Progenitor cell of endocrine pancreas (in vitro differentiated cells): ENCODE results near the gene KLHDC8B. TPM values are rescaled to one million over a fixed set of nuclear protein-coding genes. Genes with fewer than 3 reads are reported as not detected.

ENCODE experiments used
- DNase-seq: peaks from one replicate; pipeline ENCODE4 v3.0.0; 2021; ENCODE audit warnings: low spot score; ENCODE audit not compliant: unreplicated experiment
- H3K27ac Mint-ChIP-seq: 2 replicates; pipeline ENCODE4 v1.8.0; 2021; ENCODE audit warnings: mild to moderate bottlenecking, moderate library complexity, mixed read lengths
- H3K27me3 Mint-ChIP-seq: 2 replicates; pipeline ENCODE4 v1.8.0; 2021; ENCODE audit warnings: mixed read lengths
- H3K36me3 Mint-ChIP-seq: 2 replicates; pipeline ENCODE4 v1.8.0; 2022; ENCODE audit warnings: mixed read lengths; ENCODE audit not compliant: insufficient read depth
- H3K4me1 Mint-ChIP-seq: 2 replicates; pipeline ENCODE4 v1.8.0; 2021; ENCODE audit warnings: low read depth, mixed read lengths
- H3K4me3 Mint-ChIP-seq: 2 replicates; pipeline ENCODE4 v1.8.0; 2021; ENCODE audit warnings: low read depth, mild to moderate bottlenecking, moderate library complexity, mixed read lengths
- H3K9me3 Mint-ChIP-seq: 2 replicates; pipeline ENCODE4 v1.8.0; 2021; ENCODE audit warnings: low read depth, mixed read lengths
- total RNA-seq: library from RNA; stranded (reverse); gene quantifications from 2 replicates; pipeline ENCODE4 v1.2.1, GENCODE V29; 2021
- TF ChIP-seq, protein P1 (sequence below): fragments of 200-600 bp; sonication (generic); IDR thresholded peaks from one replicate; pipeline ENCODE4 v1.5.0; 2021; ENCODE audit warnings: antibody characterized with exemption, mild to moderate bottlenecking; ENCODE audit not compliant: unreplicated experiment

The KLHDC8B gene
- total RNA-seq, 1 donor from 2014 or later, result 41.4 TPM

- peak overlapping the region; percentile 93 for H3K4me3 Mint-ChIP-seq
These were observed 6.2 kb upstream of the KLHDC8B start for GRCh38 chr3:49164983-49165720.

DNA sequence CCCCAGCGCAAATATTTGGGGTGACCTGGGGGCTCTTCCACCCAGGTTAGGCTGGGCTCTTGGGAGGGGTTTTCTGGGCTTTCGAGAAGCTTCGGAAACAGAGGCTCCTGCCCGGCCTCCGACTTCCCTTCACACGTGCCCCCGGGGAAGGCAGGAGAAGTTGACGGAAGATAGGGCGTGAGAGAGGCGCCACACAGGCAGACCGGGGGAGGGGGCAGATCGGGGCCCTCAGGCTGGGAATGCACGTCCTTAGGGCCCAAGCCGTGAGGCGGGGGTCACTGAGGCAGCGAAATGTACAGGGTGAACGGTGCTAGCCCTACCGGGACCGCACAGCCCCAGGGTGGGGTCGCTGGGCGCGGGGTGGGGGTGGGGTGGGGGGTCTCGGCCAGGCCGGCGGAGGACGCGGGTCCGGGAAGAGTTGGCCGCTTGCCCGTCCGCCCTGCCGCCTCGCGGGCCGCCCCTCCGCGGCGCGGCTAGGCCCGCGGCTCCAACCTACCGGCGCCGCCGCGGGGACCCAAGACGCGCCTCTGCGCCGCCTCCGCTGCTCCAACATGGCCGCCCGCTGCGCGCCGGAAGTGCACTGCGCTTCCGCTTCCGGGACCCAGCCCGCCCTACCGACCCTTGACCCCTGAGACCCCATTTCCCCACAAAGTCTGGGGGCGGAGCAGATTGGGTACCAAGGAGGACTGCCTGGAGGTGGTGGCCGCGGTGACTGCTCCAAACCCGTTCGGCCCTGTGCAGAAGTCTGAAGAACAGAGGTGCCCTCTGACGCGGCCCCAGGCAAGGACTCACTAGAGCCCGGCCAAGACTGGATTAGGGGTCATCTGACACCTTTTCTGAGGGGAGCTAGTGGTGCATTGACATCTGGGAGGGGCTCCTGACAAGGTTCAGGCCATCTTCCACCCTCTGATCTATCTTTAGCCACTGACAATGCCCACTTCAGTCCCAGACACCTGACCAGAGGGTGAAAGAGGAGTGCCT is 5.3 kb upstream of the KLHDC8B start, which contains the start of gene CCDC71:
TSS of gene CCDC71 (minus strand) at position 561 of the 981 bp plus-strand sequence. CDS start 2,123 bp downstream, outside the sequence.
- Mint-ChIP-seq H3K4me1 (peaks cover 12% of the 10 kb centered on the region), H3K27ac (peak within 1 kb of the TSS; percentile 93), H3K4me3 (peak within 1 kb of the TSS; percentile 93), H3K27me3 (peaks cover 5% of the 10 kb centered on the region), H3K9me3 (no peaks in the 10 kb centered on the region), H3K36me3 (peaks cover 1% of the 10 kb centered on the region)
- TF ChIP-seq, protein P1, sequence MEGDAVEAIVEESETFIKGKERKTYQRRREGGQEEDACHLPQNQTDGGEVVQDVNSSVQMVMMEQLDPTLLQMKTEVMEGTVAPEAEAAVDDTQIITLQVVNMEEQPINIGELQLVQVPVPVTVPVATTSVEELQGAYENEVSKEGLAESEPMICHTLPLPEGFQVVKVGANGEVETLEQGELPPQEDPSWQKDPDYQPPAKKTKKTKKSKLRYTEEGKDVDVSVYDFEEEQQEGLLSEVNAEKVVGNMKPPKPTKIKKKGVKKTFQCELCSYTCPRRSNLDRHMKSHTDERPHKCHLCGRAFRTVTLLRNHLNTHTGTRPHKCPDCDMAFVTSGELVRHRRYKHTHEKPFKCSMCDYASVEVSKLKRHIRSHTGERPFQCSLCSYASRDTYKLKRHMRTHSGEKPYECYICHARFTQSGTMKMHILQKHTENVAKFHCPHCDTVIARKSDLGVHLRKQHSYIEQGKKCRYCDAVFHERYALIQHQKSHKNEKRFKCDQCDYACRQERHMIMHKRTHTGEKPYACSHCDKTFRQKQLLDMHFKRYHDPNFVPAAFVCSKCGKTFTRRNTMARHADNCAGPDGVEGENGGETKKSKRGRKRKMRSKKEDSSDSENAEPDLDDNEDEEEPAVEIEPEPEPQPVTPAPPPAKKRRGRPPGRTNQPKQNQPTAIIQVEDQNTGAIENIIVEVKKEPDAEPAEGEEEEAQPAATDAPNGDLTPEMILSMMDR, result no peak
- peak; percentile 36 for DNase-seq

More at GRCh38 chr3:49164983-49165720, 6.2 kb upstream of the KLHDC8B start:
- H3K9me3 Mint-ChIP-seq, result no peaks in the 10 kb centered on the region
- peaks cover 1% of the 10 kb centered on the region for H3K36me3 Mint-ChIP-seq
- H3K27me3 Mint-ChIP-seq, result peaks cover 5% of the 10 kb centered on the region
- peak overlapping the region; percentile 93 for H3K27ac Mint-ChIP-seq
- H3K4me1 Mint-ChIP-seq, result peaks cover 10% of the 10 kb centered on the region
- TF ChIP-seq, protein P1, result no peak
- DNase-seq, result no peak

DNA sequence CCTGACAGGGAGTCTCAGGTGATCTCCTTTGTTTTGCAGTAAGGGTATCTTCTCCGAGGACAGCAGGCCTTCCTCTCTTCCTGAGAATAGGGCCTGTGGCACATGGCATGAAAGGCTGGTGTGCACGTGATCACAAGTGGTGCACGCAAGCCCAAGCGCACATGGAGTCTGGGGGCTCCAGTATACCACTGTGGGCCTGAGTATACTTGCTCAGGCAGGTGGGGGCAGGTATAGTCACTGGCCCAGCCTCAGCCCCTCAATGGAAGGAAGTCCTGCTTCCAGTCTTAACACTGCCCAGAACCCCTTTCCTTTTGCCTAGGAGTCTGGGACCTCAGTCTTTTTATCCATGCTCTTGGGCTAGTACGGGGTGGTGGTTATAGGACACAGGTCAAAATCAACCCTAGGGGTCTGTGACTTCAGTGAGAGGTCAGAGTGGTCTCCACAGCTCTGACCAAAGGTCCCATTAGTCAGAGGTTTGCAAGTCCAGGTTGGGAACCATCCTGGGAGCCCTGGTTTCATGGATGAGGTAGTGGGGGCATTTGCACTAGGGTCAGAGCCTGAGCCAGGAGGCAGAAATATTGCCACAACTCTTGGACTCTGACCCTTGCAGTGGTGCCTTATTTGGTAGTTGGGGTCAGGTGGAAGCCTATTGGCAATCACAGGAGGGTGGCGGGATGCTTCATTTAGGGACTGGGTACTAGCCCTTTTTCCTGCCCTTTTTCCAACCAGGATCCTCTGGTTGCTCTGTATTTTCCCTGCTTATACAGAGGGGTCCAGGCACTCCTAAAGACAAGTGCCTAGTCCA is 4.4 kb upstream of the KLHDC8B start:
- Mint-ChIP-seq H3K36me3 (peaks cover 1% of the 10 kb centered on the region), H3K27me3 (peaks cover 5% of the 10 kb centered on the region), H3K27ac (no peak overlapping the region)

DNA sequence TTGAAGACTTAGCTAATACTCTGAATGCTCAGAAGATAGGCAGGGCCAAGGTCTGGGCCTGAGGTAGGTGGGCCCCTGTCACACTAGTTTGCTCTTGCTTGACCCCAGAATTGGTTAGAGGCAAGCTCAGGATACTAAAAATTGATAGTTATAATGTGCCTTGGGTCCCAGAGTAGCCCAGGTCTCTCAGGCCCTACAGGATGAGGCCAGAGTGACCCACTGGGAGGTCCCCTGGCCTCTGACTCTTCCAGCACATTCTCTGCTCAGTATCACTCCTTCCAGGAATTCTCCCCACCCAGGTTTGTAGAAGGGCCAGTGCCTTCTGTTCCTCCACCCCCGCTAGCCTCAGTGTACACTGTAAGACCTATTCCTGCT is 667 bp upstream of the KLHDC8B start:
- no peaks in the 10 kb centered on the region for H3K9me3 Mint-ChIP-seq
- TF ChIP-seq, protein P1, result no peak
- H3K4me3 Mint-ChIP-seq, result peak overlapping the region; percentile 82
- peak overlapping the region; percentile 94 for H3K27ac Mint-ChIP-seq
- peaks cover 22% of the 10 kb centered on the region for H3K4me1 Mint-ChIP-seq
- H3K27me3 Mint-ChIP-seq, result peaks cover 5% of the 10 kb centered on the region
- peaks cover 1% of the 10 kb centered on the region for H3K36me3 Mint-ChIP-seq
- no peak for DNase-seq

More for the DNA sequence above, 4.4 kb upstream of the KLHDC8B start:
- TF ChIP-seq, protein P1, result no peak
- no peak for DNase-seq
- Mint-ChIP-seq H3K4me1 (peaks cover 14% of the 10 kb centered on the region), H3K9me3 (no peaks in the 10 kb centered on the region), H3K4me3 (peak overlapping the region; percentile 86)
